Neural cell (in vitro differentiated cells): ENCODE measurements around the gene SBNO1. TPM values are rescaled to one million over a fixed set of nuclear protein-coding genes. Genes with fewer than 3 reads are reported as not detected.

ENCODE experiments used
- H2AFZ ChIP-seq: fragments of 200-600, 300-800 bp; sonication (generic), shearing (Covaris generic); 2 replicates; pipeline ENCODE4 v1.6.0; 2014; ENCODE audit warnings: low read depth, mild to moderate bottlenecking, antibody characterized with exemption, low read length, moderate library complexity
- H3F3A ChIP-seq: fragments of 200-600 bp; shearing (Covaris generic); 2 replicates; pipeline ENCODE4 v1.6.1; 2016; ENCODE audit warnings: mild to moderate bottlenecking, moderate library complexity, mixed read lengths, antibody characterized with exemption, low read length; ENCODE audit not compliant: insufficient read depth, poor library complexity, severe bottlenecking
- H3K27ac ChIP-seq: fragments of 200-600, 300-800 bp; sonication (generic), shearing (Covaris generic); 2 replicates; pipeline ENCODE4 v1.5.1; 2014; ENCODE audit warnings: mild to moderate bottlenecking, low read length, moderate library complexity
- H3K27me3 ChIP-seq: fragments of 300-800, 200-600 bp; sonication (generic), shearing (Covaris generic); 2 replicates; pipeline ENCODE4 v1.6.0; 2014; ENCODE audit warnings: mild to moderate bottlenecking, low read depth, low read length, moderate library complexity; ENCODE audit not compliant: insufficient read depth
- H3K36me3 ChIP-seq: fragments of 300-800, 200-600 bp; sonication (generic), shearing (Covaris generic); 2 replicates; pipeline ENCODE4 v1.5.1; 2014; ENCODE audit warnings: mild to moderate bottlenecking, antibody characterized with exemption, low read length, moderate library complexity; ENCODE audit not compliant: insufficient read depth
- H3K4me2 ChIP-seq: fragments of 300-800, 200-600 bp; sonication (generic), shearing (Covaris generic); 2 replicates; pipeline ENCODE4 v1.6.0; 2014; ENCODE audit warnings: mild to moderate bottlenecking, low read length
- H3K4me3 ChIP-seq: fragments of 300-800, 200-600 bp; sonication (generic), shearing (Covaris generic); 2 replicates; pipeline ENCODE4 v1.5.1; 2014; ENCODE audit warnings: mild to moderate bottlenecking, low read length, moderate library complexity
- H3K79me2 ChIP-seq: fragments of 200-600 bp; shearing (Covaris generic); replicated peaks from 2 replicates; pipeline ENCODE4 v1.6.0; 2014; ENCODE audit warnings: mild to moderate bottlenecking, low read length, moderate library complexity; ENCODE audit not compliant: insufficient read depth
- H3K9ac ChIP-seq: fragments of 300-800, 200-600 bp; sonication (generic), shearing (Covaris generic); 2 replicates; pipeline ENCODE4 v1.6.1; 2016; ENCODE audit warnings: mild to moderate bottlenecking, low read length, mixed read lengths
- H3K9me2 ChIP-seq: fragments of 200-600 bp; shearing (Covaris generic); 2 replicates; pipeline ENCODE4 v1.6.1; 2016; ENCODE audit warnings: mild to moderate bottlenecking, low read length, mixed read lengths; ENCODE audit not compliant: insufficient read depth
- H3K9me3 ChIP-seq: fragments of 200-600, 300-800 bp; sonication (generic), shearing (Covaris generic); 2 replicates; pipeline ENCODE4 v1.6.1; 2016; ENCODE audit warnings: mild to moderate bottlenecking, mixed run types, low read length, moderate library complexity, mixed read lengths
- H4K20me1 ChIP-seq: fragments of 200-600 bp; shearing (Covaris generic); 2 replicates; pipeline ENCODE4 v1.6.1; 2016; ENCODE audit warnings: mild to moderate bottlenecking, mixed run types; ENCODE audit not compliant: insufficient read depth
- CTCF ChIP-seq: fragments of 450-650 bp; IDR thresholded peaks from 2 replicates; pipeline ENCODE4 v1.5.1; 2014; ENCODE audit warnings: antibody characterized with exemption, mild to moderate bottlenecking, moderate library complexity; ENCODE audit not compliant: poor library complexity, severe bottlenecking
- EP300 ChIP-seq: fragments of 450-650 bp; conservative IDR thresholded peaks from 2 replicates; pipeline ENCODE4 v1.6.1; 2014; ENCODE audit warnings: antibody characterized with exemption, mild to moderate bottlenecking, moderate library complexity; ENCODE audit not compliant: poor library complexity, severe bottlenecking
- EZH2 ChIP-seq: fragments of 200-600, 300-800 bp; shearing (Covaris generic), sonication (generic); IDR thresholded peaks from 2 replicates; pipeline ENCODE4 v1.6.1; 2014; ENCODE audit warnings: antibody characterized with exemption, low read length, borderline replicate concordance, mild to moderate bottlenecking; ENCODE audit not compliant: insufficient read depth, poor library complexity, severe bottlenecking
- MXI1 ChIP-seq: fragments of 450-650 bp; conservative IDR thresholded peaks from 2 replicates; pipeline ENCODE4 v1.6.1; 2014; ENCODE audit warnings: antibody characterized with exemption, mild to moderate bottlenecking; ENCODE audit not compliant: poor library complexity, severe bottlenecking
- POLR2AphosphoS5 ChIP-seq: IDR thresholded peaks from 2 replicates; pipeline ENCODE4 v1.6.1; 2012
- RAD21 ChIP-seq: fragments of 450-650 bp; conservative IDR thresholded peaks from 2 replicates; pipeline ENCODE4 v1.6.1; 2014; ENCODE audit warnings: antibody characterized with exemption, mild to moderate bottlenecking, moderate library complexity
- SMC3 ChIP-seq: fragments of 450-650 bp; conservative IDR thresholded peaks from 2 replicates; pipeline ENCODE4 v1.6.1; 2014; ENCODE audit warnings: antibody characterized with exemption, mild to moderate bottlenecking, moderate library complexity; ENCODE audit not compliant: poor library complexity
- TAF1 ChIP-seq: IDR thresholded peaks from 2 replicates; pipeline ENCODE4 v1.6.1; 2012; ENCODE audit warnings: low read depth
- polyA plus RNA-seq: library from polyadenylated mRNA; depleted of rRNA; stranded (reverse); fragments of >200 nt; gene quantifications from 2 replicates; pipeline ENCODE4 v1.2.3, GENCODE V29; 2014
- TF ChIP-seq, protein P1 (sequence below): IDR thresholded peaks from 2 replicates; pipeline ENCODE4 v1.6.1; 2012; ENCODE audit warnings: borderline replicate concordance

SBNO1 gene
- polyA plus RNA-seq, 1 donor from 2014 or later = 17.9 TPM

DNA sequence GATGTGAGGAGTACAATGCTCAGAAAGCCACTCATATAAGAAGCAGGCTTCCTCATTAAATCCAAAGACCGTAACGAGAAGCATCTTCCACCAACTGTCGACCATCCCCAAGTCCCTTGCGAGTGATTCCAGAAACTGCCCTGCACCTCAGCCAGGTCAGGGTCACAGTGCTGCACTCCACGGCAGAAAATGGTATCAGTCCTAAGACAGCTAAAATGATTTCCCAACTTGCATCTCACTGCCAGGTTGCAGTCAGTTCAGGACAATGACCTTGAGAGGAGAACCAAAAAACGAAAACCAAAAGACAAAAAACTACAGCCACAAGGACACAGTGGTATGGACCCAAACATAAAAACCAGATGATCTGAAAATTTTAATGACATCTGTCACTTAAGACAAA is 20.6 kb downstream of the SBNO1 start:
- H3K27me3 ChIP-seq = no peaks in the 10 kb centered on the region
- H3K79me2 ChIP-seq = no peaks in the 10 kb centered on the region
- no peak overlapping the region for H3K4me2 ChIP-seq
- H3K36me3 ChIP-seq = peaks cover 4% of the 10 kb centered on the region
- H3F3A ChIP-seq = no peaks in the 10 kb centered on the region
- H3K9ac ChIP-seq = no peak overlapping the region
- H4K20me1 ChIP-seq = no peaks in the 10 kb centered on the region
- no peak overlapping the region for H3K27ac ChIP-seq
- H3K9me3 ChIP-seq = no peaks in the 10 kb centered on the region
- H3K9me2 ChIP-seq = no peaks in the 10 kb centered on the region
- H2AFZ ChIP-seq = no peak overlapping the region
- TF ChIP-seq MXI1 (no peak), EZH2 (no peak), TAF1 (no peak), EP300 (no peak), RAD21 (no peak), POLR2AphosphoS5 (no peak), SMC3 (no peak), CTCF (no peak)
- TF ChIP-seq, protein P1, sequence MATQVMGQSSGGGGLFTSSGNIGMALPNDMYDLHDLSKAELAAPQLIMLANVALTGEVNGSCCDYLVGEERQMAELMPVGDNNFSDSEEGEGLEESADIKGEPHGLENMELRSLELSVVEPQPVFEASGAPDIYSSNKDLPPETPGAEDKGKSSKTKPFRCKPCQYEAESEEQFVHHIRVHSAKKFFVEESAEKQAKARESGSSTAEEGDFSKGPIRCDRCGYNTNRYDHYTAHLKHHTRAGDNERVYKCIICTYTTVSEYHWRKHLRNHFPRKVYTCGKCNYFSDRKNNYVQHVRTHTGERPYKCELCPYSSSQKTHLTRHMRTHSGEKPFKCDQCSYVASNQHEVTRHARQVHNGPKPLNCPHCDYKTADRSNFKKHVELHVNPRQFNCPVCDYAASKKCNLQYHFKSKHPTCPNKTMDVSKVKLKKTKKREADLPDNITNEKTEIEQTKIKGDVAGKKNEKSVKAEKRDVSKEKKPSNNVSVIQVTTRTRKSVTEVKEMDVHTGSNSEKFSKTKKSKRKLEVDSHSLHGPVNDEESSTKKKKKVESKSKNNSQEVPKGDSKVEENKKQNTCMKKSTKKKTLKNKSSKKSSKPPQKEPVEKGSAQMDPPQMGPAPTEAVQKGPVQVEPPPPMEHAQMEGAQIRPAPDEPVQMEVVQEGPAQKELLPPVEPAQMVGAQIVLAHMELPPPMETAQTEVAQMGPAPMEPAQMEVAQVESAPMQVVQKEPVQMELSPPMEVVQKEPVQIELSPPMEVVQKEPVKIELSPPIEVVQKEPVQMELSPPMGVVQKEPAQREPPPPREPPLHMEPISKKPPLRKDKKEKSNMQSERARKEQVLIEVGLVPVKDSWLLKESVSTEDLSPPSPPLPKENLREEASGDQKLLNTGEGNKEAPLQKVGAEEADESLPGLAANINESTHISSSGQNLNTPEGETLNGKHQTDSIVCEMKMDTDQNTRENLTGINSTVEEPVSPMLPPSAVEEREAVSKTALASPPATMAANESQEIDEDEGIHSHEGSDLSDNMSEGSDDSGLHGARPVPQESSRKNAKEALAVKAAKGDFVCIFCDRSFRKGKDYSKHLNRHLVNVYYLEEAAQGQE = no peak
- no peak overlapping the region for H3K4me3 ChIP-seq

DNA sequence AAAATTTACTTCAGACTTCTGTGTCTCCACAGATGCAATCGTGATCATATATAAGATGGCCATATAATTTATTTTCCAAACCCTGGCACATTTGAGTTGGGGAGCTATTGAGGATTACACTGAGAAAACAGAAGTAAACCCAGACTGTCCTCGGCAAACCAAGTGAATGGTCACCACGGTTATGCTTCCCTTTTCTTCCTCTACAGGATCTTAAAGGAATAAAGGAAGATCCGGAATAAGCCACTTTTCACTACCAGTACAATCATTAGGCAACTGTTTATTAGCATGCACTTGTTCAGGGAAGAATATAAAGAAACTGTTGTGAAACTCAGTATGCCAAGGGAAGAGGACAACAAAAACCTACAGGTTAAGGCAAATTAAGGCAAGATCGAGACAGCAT is 27.6 kb downstream of the SBNO1 start:
- Histone ChIP-seq H2AFZ (no peak overlapping the region), H3K27ac (no peak overlapping the region), H3K36me3 (peaks cover 4% of the 10 kb centered on the region), H3K9me2 (no peaks in the 10 kb centered on the region), H3K4me2 (no peak overlapping the region), H3K9ac (no peak overlapping the region), H3K79me2 (no peaks in the 10 kb centered on the region), H3K27me3 (no peaks in the 10 kb centered on the region), H3K9me3 (no peaks in the 10 kb centered on the region), H4K20me1 (no peaks in the 10 kb centered on the region), H3K4me3 (no peak overlapping the region), H3F3A (no peaks in the 10 kb centered on the region)
- TF ChIP-seq, protein P1 = no peak
- TF ChIP-seq MXI1 (no peak), TAF1 (no peak), EP300 (no peak), RAD21 (no peak), CTCF (no peak), EZH2 (no peak), SMC3 (no peak), POLR2AphosphoS5 (no peak)
